Epidermal melanocyte (primary cell): ENCODE measurements around the gene SMC6.

Source experiments
- DNase-seq: peaks from one replicate; pipeline ENCODE4 v3.0.0; 2011; ENCODE audit warnings: low spot score; ENCODE audit not compliant: insufficient read length

The SMC6 gene

DNA sequence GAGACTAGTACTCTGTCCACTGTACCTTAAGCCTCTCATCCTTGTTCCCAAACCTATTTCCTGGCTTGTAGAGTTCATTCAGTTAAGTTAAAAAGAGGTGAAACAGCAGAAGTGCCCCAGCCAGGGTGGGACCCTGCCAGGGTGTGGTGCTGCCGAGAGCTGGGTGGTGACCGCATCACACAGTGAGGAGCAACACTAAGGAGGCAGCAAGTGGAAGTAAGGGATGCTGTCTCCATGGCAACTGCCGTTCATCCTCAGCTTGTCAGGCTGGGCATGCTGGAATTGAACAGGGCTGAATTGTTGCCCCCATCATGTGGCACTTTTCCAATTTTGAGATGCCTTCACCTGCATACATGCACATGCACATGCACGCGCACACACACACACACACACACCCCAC, 136.1 kb downstream of the SMC6 start:
- no peak for DNase-seq

GRCh38 chr2:17616405-17616804, 137.2 kb downstream of the SMC6 start:
- no peak for DNase-seq

DNA sequence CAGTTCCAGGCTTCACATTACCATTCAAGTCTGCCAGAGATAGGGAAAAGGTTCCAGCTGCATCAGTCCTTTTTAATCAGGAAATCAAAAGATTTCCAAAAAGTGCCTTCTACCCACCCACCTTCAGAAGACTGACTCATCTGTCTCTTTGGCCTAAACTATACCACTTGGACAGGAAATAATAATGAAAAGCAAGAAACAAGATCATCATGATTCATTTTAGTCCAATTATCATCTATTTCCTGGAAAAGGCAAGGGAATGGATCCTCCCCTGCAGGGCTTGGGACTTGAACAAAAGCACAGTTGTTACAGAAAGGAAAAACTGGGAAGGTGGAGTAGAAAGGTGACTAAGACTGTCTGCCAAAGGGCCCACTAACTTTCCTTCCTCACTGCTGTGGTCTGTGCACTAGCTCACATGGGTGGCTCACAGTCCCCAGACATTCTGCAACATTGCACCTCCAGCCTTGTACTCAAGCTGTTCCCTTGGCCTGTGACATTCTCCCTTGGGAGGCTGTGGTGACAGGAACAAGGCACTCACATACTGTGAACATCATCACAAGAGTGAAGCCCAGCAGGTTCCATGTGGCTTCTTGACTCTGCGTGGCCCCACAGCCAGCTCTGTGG, 137.8 kb downstream of the SMC6 start:
- no peak for DNase-seq

GRCh38 chr2:17615147-17615546, 138.5 kb downstream of the SMC6 start:
- no peak for DNase-seq

DNA sequence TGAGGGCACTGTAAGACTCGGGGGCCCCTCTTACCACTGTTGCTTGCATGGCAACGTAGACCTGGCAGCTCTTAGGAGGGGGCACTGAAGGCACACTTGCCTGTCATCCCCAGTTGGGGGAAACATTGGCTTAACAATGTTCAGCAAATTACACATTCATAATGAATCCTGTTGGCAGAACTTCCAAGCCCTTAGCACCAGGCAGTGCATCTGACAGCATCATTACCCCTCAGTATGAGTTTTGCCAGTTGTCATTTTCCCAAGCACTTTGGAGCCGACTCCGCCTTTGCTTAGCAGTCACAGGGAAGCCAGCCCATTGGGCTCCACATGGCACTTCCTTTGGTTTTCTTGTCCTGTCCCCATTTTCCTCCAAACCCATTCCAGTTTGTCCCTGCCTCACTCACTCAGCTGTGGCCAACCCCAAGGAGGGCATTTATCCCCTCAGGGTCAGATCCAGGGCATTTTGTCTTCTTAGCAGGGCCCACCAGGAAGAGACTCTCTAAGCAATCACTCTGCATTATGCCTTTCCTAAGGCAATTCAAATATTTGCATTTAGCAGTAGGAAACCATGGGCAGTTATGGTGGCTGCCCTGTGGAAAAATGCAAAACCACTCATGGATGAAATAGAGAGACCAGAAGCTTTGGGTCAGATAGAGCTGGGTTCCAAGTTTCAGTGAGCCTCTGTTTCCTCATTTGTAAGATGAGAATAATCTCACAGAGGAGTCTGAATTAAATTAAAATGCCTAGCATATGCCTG, 139.3 kb downstream of the SMC6 start:
- no peak for DNase-seq
